Peyer's patch (tissue), 4 donors: ENCODE measurements around the gene SIX5.

ENCODE experiments used
- CTCF ChIP-seq, 6 experiments: fragments of 450-650 bp in 4 of 6; fragments of 200-600 bp in 2 of 6; sonication (generic) in 1 of 6; IDR thresholded peaks; one replicate each; pipeline ENCODE4 v1.5.1; 2017 to 2019; ENCODE audit warnings: antibody characterized with exemption in 6 of 6, mild to moderate bottlenecking in 3 of 6, moderate library complexity in 1 of 6
- POLR2A ChIP-seq, 2 donors: fragments of 450-650 bp; IDR thresholded peaks; one replicate each; pipeline ENCODE4 v1.5.1; 2017; ENCODE audit warnings: antibody characterized with exemption in 2 of 2, mild to moderate bottlenecking in 2 of 2, moderate library complexity in 2 of 2

DNA sequence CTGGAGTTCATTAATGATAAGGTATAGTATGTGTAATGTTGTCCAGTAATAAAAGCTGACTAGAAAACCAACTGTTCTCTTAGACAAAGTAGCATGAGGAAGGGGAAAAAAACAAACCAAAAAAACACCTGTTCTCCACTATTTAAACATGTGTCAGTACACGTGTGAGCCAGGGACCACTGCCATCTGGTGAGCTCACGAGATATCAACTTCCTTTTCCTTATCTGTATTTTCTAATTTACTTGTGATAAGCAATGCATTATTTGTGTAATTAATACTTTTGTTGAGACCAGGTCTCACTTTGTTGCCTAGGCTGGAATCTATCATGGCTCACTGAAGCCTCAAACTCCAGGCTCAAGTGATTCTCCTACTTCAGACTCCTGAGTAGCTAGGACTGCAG, 4.3 kb upstream of the SIX5 start:
- TF ChIP-seq CTCF (IDR thresholded peaks at IDR 0.05) (no peak), POLR2A (IDR thresholded peaks at IDR 0.05) (no peak)
